Measurements from ENCODE around the gene NSMF. TPM values are rescaled to one million over a fixed set of nuclear protein-coding genes. Genes with fewer than 3 reads are reported as not detected.

The NSMF gene
- total RNA-seq, 2 donors from 2014 or later: 65.4 to 65.9 TPM

DNA sequence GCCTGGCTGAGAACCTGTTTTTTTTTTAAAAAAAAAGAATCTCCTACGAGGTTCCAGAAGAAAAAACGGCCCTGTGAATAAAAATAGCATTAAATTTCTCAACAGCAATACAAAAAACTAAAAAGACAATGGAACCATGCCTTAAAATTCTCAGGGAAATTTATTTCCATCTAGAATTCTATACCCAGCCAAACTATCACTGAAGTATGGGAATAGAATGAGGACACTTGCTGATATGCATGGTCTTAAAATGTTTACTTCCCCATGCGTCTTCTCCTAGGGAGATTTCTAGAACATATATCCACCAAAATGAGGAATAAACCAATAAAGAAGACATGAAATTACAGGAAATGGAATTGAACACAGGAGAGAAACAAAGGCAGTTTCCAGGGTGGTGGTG lies 16.5 kb upstream of the NSMF start:
- DNase-seq (no peak), ATAC-seq (no peak)
- no peak for TF ChIP-seq CTCF (IDR thresholded peaks at IDR 0.05)
- no peak for TF ChIP-seq POLR2A (IDR thresholded peaks at IDR 0.05)
- Histone ChIP-seq H3K4me3 (no peak overlapping the region), H3K4me1 (no peaks in the 10 kb centered on the region), H3K27me3 (no peaks in the 10 kb centered on the region), H3K27ac (no peak overlapping the region), H3K36me3 (replicated peaks in 1 of 2; ENCODE audit: insufficient read depth in 1 of 2, low read depth in 2 of 2) (no peaks in the 10 kb centered on the region), H3K9me3 (peaks cover 0 to 7% (median 0%) of the 10 kb centered on the region in 3 donors)
- intact Hi-C loops (cut with DNase I): no loop called here
- WGBS, 2 donors: 85 to 91% methylated on average over 3 of the region's 3 CpGs

DNA sequence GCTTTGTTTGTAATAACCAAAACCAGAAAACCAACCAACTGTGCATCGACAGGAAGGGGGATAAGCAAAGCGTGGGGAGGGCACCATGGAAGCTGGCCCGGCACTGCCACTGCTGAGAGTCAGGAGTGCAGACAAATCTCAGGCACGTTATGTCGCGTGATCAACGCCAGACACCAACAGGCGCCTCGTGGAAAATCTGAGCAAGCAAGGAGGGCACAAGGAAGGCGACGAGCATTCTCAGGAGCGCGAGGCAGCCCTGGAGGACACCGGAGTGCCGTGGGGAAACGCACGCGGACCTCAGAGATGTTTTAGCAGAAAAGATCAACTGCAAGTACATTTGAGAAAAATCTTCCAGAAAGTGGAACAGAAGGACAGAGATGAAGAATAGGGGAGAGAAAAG lies 15.1 kb upstream of the NSMF start:
- H3K9me3 ChIP-seq: peaks cover 0 to 7% (median 0%) of the 10 kb centered on the region in 3 donors
- DNase-seq (no peak), ATAC-seq (no peak)
- no peak overlapping the region for H3K27ac ChIP-seq
- H3K4me3 ChIP-seq: no peak overlapping the region
- TF ChIP-seq POLR2A (IDR thresholded peaks at IDR 0.05): no peak
- TF ChIP-seq CTCF (IDR thresholded peaks at IDR 0.05): no peak
- H3K36me3 ChIP-seq (replicated peaks in 1 of 2; ENCODE audit: insufficient read depth in 1 of 2, low read depth in 2 of 2): no peaks in the 10 kb centered on the region
- intact Hi-C loops (cut with DNase I): no loop called here
- no peaks in the 10 kb centered on the region for H3K4me1 ChIP-seq
- 95 to 96% methylated on average over 18 of the region's 18 CpGs for WGBS, 2 donors
- H3K27me3 ChIP-seq: no peaks in the 10 kb centered on the region

- Histone ChIP-seq H3K4me1 (no peaks in the 10 kb centered on the region), H3K27ac (no peak overlapping the region), H3K9me3 (peaks cover 0 to 3% (median 0%) of the 10 kb centered on the region in 3 donors), H3K27me3 (no peaks in the 10 kb centered on the region), H3K36me3 (replicated peaks in 1 of 2; ENCODE audit: insufficient read depth in 1 of 2, low read depth in 2 of 2) (no peaks in the 10 kb centered on the region), H3K4me3 (no peak overlapping the region)
- DNase-seq: no peak
- WGBS, 2 donors: 74 to 79% methylated on average over 7 of the region's 7 CpGs
- no peak for ATAC-seq
- intact Hi-C loops (cut with DNase I): no loop called here
- TF ChIP-seq CTCF (IDR thresholded peaks at IDR 0.05): no peak
- TF ChIP-seq POLR2A (IDR thresholded peaks at IDR 0.05): no peak
Measured at GRCh38 chr9:137470785-137471184, 11.7 kb upstream of the NSMF start.

DNA sequence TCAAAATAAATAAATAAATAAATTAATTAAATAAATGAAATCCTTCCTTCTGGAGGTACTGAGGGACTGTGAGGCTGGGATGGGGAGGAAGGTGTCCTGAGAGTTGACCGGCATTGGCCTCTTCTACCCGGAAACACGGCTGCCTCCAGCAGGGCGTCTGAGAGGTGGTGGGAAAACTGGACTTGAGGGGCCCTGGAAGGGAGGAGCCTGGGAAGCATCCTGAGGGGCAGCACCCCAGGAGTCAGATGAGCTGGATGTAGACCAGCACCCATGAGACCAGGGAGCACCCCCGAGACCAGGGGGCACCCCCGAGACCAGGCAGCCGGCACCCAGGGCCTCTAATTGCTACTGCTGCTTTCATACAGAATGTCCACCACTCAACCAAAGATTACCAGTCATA lies 8.8 kb upstream of the NSMF start:
- no peak for DNase-seq
- WGBS, 2 donors: 94 to 96% methylated on average over 7 of the region's 7 CpGs

More for the DNA sequence above, 8.8 kb upstream of the NSMF start:
- no peaks in the 10 kb centered on the region for H3K4me1 ChIP-seq
- H3K27ac ChIP-seq: no peak overlapping the region
- H3K9me3 ChIP-seq: no peaks in the 10 kb centered on the region
- H3K36me3 ChIP-seq (replicated peaks in 1 of 2; ENCODE audit: insufficient read depth in 1 of 2, low read depth in 2 of 2): no peaks in the 10 kb centered on the region
- H3K27me3 ChIP-seq: no peaks in the 10 kb centered on the region
- no peak overlapping the region for H3K4me3 ChIP-seq
- no peak for TF ChIP-seq POLR2A (IDR thresholded peaks at IDR 0.05)
- no peak for TF ChIP-seq CTCF (IDR thresholded peaks at IDR 0.05)
- no peak for ATAC-seq
- intact Hi-C loops (cut with DNase I): no loop called here

Measured in body of pancreas (tissue), 4 donors.